ENCODE data around the gene SRSF8.

GRCh38 chr11:95097209-95097608, 30.5 kb downstream of the SRSF8 start:
- TF ChIP-seq CTCF (IDR thresholded peaks at IDR 0.05; ENCODE audit: low read depth, low read length, poor library complexity, severe bottlenecking) = no peak
- TF ChIP-seq EZH2phosphoT487 (IDR thresholded peaks at IDR 0.05; ENCODE audit: borderline replicate concordance, low read length) = no peak

Data from DOHH2 (cell line).